OCI-LY1 (cell line): Measurements from ENCODE around the gene EXOC6B.

Source experiments
- H2AFZ ChIP-seq: fragments of 200-600 bp; sonication (generic), shearing (Covaris generic); 2 replicates; pipeline ENCODE4 v1.6.0; 2014; ENCODE audit warnings: antibody characterized with exemption, mild to moderate bottlenecking, low read length
- H3F3A ChIP-seq: fragments of 200-600 bp; sonication (generic), shearing (Covaris generic); 2 replicates; pipeline ENCODE4 v1.6.0; 2014; ENCODE audit warnings: mild to moderate bottlenecking, antibody characterized with exemption, low read length, moderate library complexity; ENCODE audit not compliant: insufficient read depth
- H3K27ac ChIP-seq: fragments of 200-600 bp; sonication (generic); 2 replicates; pipeline ENCODE4 v1.5.1; 2014; ENCODE audit warnings: low read length, mixed run types, mild to moderate bottlenecking, low read depth; ENCODE audit not compliant: poor library complexity, severe bottlenecking
- H3K27me3 ChIP-seq: fragments of 200-600 bp; sonication (generic); 2 replicates; pipeline ENCODE4 v1.6.0; 2014; ENCODE audit warnings: antibody characterized with exemption, mild to moderate bottlenecking, low read length, moderate library complexity; ENCODE audit not compliant: insufficient read depth
- H3K36me3 ChIP-seq: fragments of 200-600 bp; sonication (generic); 2 replicates; pipeline ENCODE4 v1.6.1; 2014; ENCODE audit warnings: mild to moderate bottlenecking, antibody characterized with exemption, low read length, moderate library complexity, mixed read lengths; ENCODE audit not compliant: insufficient read depth
- H3K4me1 ChIP-seq: fragments of 200-600 bp; sonication (generic); 2 replicates; pipeline ENCODE4 v1.5.1; 2014; ENCODE audit warnings: mild to moderate bottlenecking, low read length, moderate library complexity; ENCODE audit not compliant: insufficient read depth, severe bottlenecking
- H3K4me2 ChIP-seq: fragments of 200-600 bp; sonication (generic), shearing (Covaris generic); 2 replicates; pipeline ENCODE4 v1.6.1; 2014; ENCODE audit warnings: low read length
- H3K4me3 ChIP-seq: fragments of 200-600 bp; sonication (generic); 2 replicates; pipeline ENCODE4 v1.5.1; 2014; ENCODE audit warnings: low read length, low read depth, mild to moderate bottlenecking, mixed read lengths; ENCODE audit not compliant: poor library complexity, severe bottlenecking
- H3K79me2 ChIP-seq: fragments of 200-600 bp; shearing (Covaris generic); 2 replicates; pipeline ENCODE4 v1.6.1; 2016; ENCODE audit warnings: mixed run types, low read length, mixed read lengths; ENCODE audit not compliant: insufficient read depth
- H3K9ac ChIP-seq: fragments of 200-600 bp; sonication (generic), shearing (Covaris generic); 2 replicates; pipeline ENCODE4 v1.6.1; 2014; ENCODE audit warnings: mild to moderate bottlenecking, low read length, mixed read lengths
- H3K9me2 ChIP-seq: fragments of 200-600 bp; sonication (generic), shearing (Covaris generic); 2 replicates; pipeline ENCODE4 v1.6.1; 2014; ENCODE audit warnings: low read depth, mild to moderate bottlenecking, low read length, mixed read lengths
- H3K9me3 ChIP-seq: fragments of 200-600 bp; shearing (Covaris generic); 2 replicates; pipeline ENCODE4 v1.6.1; 2014; ENCODE audit warnings: low read length, mixed read lengths
- H4K20me1 ChIP-seq: fragments of 200-600 bp; sonication (generic), shearing (Covaris generic); 2 replicates; pipeline ENCODE4 v1.6.0; 2016; ENCODE audit warnings: mild to moderate bottlenecking, low read length; ENCODE audit not compliant: insufficient read depth
- CTCF ChIP-seq: fragments of 200-600 bp; sonication (generic), shearing (Covaris generic); IDR thresholded peaks from 2 replicates; pipeline ENCODE4 v1.5.1; 2017; ENCODE audit warnings: mild to moderate bottlenecking, antibody characterized with exemption, low read length, moderate library complexity, mixed read lengths
- EZH2 ChIP-seq: fragments of 200-600 bp; sonication (generic), shearing (Covaris generic); IDR thresholded peaks from 2 replicates; pipeline ENCODE4 v1.8.0; 2017; ENCODE audit warnings: borderline replicate concordance, mixed run types, mild to moderate bottlenecking, antibody characterized with exemption, low read length, moderate library complexity, mixed read lengths

The EXOC6B gene

GRCh38 chr2:72289283-72289682 lies 536.5 kb downstream of the EXOC6B start:
- no peak overlapping the region for H3K4me2 ChIP-seq
- no peak for TF ChIP-seq EZH2
- TF ChIP-seq CTCF: no peak
- H3K9ac ChIP-seq: no peak overlapping the region
- no peaks in the 10 kb centered on the region for H3K36me3 ChIP-seq
- H3K9me3 ChIP-seq: no peaks in the 10 kb centered on the region
- H3K9me2 ChIP-seq: no peaks in the 10 kb centered on the region
- no peaks in the 10 kb centered on the region for H4K20me1 ChIP-seq
- no peak overlapping the region for H3K27ac ChIP-seq
- H3K4me1 ChIP-seq: no peaks in the 10 kb centered on the region
- no peaks in the 10 kb centered on the region for H3K79me2 ChIP-seq
- H3F3A ChIP-seq: no peaks in the 10 kb centered on the region
- no peaks in the 10 kb centered on the region for H3K27me3 ChIP-seq
- no peak overlapping the region for H2AFZ ChIP-seq
- no peak overlapping the region for H3K4me3 ChIP-seq

GRCh38 chr2:72278046-72278445 lies 547.8 kb downstream of the EXOC6B start:
- no peaks in the 10 kb centered on the region for H3K9me3 ChIP-seq
- no peak overlapping the region for H3K4me3 ChIP-seq
- H3F3A ChIP-seq: no peaks in the 10 kb centered on the region
- H3K27me3 ChIP-seq: no peaks in the 10 kb centered on the region
- no peaks in the 10 kb centered on the region for H3K4me1 ChIP-seq
- H2AFZ ChIP-seq: no peak overlapping the region
- H3K9me2 ChIP-seq: no peaks in the 10 kb centered on the region
- no peak overlapping the region for H3K27ac ChIP-seq
- H3K79me2 ChIP-seq: no peaks in the 10 kb centered on the region
- no peaks in the 10 kb centered on the region for H3K36me3 ChIP-seq
- H3K4me2 ChIP-seq: no peak overlapping the region
- H3K9ac ChIP-seq: no peak overlapping the region
- no peaks in the 10 kb centered on the region for H4K20me1 ChIP-seq
- TF ChIP-seq EZH2 (no peak), CTCF (no peak)

GRCh38 chr2:72276876-72277275 lies 549.0 kb downstream of the EXOC6B start:
- Histone ChIP-seq H3K27ac (no peak overlapping the region), H2AFZ (no peak overlapping the region), H3K9me3 (no peaks in the 10 kb centered on the region), H3F3A (no peaks in the 10 kb centered on the region), H3K9me2 (no peaks in the 10 kb centered on the region), H3K4me3 (no peak overlapping the region), H3K4me2 (no peak overlapping the region), H3K27me3 (no peaks in the 10 kb centered on the region), H3K4me1 (no peaks in the 10 kb centered on the region), H4K20me1 (no peaks in the 10 kb centered on the region), H3K9ac (no peak overlapping the region), H3K79me2 (no peaks in the 10 kb centered on the region), H3K36me3 (no peaks in the 10 kb centered on the region)
- TF ChIP-seq CTCF (no peak), EZH2 (no peak)
